Astrocyte of the spinal cord (primary cell): ENCODE results near the gene WNT5B.

ENCODE experiments used
- DNase-seq: peaks from one replicate; pipeline ENCODE4 v3.0.0; 2011; ENCODE audit warnings: low read depth, low spot score
- H3K4me3 ChIP-seq: 2 replicates; pipeline ENCODE4 v1.5.1; 2011; ENCODE audit warnings: low read depth, mild to moderate bottlenecking, low read length, moderate library complexity
- in situ Hi-C: cut with HindIII; loops from 2 replicates; pipeline ENCODE4 v1.10.0; 2017; ENCODE audit warnings: low sequenced_read_pairs
- TF ChIP-seq, protein P1 (sequence below): IDR thresholded peaks from 2 replicates; pipeline ENCODE4 v1.5.1; 2012; ENCODE audit warnings: low read depth, mild to moderate bottlenecking, low read length, inconsistent platforms

WNT5B gene

DNA sequence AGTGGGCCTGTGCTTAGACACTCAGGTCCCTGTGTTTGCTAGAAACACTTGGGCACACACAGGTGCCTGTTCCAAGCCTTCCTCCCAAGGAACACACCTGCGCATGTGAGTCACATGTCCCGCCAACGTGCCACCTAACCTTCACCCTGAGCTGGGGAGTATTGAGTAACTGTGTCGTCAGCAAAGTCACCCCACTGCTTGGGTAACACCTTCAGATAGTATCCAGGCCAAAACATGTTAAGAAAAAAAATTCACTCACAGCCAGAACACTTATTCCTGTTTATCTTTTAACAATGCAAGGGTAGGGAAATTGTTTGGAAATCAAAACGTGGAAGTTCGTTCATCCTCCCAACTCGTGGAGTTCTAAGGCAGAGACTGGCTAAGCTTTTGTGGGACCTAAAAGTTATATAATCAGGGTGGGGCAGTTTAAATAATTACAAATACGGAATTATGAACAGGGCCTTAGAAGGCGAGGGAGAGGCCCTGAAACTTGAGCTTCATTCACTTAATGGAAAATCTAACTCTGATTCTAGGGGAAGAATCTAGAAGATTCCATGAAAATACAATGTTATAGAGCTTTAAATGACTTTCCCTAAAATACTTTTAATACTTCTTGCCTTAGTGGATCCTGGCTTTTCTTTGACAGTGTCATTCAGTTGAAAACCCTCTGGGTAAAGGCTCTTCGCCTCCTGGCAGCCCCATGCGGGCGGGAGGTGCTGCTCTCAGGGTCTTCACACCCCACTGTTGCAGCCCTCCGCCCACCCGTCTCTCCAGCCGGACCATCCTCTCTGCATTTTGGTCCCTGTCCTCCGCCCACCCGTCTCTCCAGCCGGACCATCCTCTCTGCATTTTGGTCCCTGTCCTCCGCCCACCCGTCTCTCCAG, 31.5 kb downstream of the WNT5B start:
- TF ChIP-seq, protein P1, sequence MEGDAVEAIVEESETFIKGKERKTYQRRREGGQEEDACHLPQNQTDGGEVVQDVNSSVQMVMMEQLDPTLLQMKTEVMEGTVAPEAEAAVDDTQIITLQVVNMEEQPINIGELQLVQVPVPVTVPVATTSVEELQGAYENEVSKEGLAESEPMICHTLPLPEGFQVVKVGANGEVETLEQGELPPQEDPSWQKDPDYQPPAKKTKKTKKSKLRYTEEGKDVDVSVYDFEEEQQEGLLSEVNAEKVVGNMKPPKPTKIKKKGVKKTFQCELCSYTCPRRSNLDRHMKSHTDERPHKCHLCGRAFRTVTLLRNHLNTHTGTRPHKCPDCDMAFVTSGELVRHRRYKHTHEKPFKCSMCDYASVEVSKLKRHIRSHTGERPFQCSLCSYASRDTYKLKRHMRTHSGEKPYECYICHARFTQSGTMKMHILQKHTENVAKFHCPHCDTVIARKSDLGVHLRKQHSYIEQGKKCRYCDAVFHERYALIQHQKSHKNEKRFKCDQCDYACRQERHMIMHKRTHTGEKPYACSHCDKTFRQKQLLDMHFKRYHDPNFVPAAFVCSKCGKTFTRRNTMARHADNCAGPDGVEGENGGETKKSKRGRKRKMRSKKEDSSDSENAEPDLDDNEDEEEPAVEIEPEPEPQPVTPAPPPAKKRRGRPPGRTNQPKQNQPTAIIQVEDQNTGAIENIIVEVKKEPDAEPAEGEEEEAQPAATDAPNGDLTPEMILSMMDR = no peak
- DNase-seq = no peak
- H3K4me3 ChIP-seq = no peak overlapping the region
- in situ Hi-C loops = no loop called here

DNA sequence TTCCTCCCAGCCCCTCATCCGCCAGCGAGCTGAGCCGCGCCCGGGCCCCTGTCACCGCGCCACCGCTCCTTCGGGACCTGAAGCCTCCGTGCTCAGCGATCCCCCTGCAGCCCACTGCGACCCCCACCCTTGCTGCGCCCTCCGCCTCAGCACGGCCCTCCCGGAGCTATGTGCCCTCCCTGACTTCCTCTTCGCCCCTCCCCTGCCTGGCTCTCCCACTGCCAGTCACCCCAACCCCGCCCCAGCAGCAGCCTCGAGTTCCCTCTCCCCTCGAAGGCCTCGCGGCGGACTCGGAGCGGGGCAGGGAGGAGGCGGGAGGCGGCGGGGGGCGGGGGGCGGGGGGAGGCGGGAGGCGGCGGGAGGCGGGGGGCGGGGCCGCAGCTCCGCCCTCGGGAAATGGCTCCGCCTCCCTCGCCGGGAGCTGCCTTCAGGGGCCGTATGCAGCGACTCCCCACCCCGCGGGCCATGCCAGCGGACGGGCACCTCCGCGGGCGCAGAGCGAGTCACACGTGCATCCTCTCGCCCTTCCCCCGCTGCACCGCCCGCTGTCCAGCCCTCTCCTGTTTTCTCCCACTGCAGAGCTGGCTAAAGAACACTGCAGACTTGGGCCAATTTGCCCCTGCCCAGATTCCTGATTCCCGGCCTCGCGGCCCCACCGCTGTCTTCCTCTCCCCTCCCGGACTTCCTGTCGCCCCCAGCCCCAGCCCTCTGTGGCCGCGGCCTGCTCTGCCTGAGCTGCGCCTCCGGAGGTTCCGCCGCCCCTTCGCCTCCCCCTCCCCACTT, 32.7 kb downstream of the WNT5B start:
- in situ Hi-C loops = no loop called here
- TF ChIP-seq, protein P1 = no peak
- peak overlapping the region; percentile 49 for H3K4me3 ChIP-seq
- peak; percentile 89 for DNase-seq

DNA sequence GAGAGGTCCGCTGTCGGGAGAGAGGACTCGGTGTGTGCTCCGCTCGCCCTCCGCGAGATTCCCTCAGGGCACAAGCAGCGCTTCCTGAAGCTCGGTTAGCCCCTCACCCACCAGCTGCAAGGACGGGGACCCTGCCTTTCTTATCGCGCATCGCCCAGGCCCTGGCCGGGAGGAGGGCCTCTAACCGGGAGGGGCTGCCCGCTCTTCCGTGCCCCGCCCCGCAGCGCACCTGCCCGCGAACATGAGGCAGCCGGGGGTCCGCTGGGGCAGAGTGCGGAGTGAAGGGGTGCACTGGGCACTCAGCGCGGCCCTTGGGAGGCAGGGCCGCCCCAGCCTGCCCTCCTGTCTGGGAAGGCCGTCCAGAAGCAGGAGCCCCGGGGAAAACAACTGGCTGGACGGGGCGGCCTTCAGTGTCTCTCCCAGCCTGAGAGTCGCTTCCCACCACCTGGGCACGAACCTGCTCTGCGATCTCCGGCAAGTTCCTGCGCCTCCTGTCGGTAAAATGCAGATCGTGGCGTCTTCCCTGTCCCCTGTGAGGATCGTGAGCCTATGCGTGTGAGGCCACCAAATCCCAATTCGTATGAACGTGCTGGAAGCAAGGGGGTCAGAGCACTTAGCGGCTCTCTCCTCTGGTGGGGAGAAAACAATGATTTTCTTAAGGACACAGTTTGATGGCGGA, 33.9 kb downstream of the WNT5B start:
- peak; percentile 18 for DNase-seq
- TF ChIP-seq, protein P1 = peak; percentile 37
- in situ Hi-C loops = no loop called here
- H3K4me3 ChIP-seq = no peak overlapping the region

DNA sequence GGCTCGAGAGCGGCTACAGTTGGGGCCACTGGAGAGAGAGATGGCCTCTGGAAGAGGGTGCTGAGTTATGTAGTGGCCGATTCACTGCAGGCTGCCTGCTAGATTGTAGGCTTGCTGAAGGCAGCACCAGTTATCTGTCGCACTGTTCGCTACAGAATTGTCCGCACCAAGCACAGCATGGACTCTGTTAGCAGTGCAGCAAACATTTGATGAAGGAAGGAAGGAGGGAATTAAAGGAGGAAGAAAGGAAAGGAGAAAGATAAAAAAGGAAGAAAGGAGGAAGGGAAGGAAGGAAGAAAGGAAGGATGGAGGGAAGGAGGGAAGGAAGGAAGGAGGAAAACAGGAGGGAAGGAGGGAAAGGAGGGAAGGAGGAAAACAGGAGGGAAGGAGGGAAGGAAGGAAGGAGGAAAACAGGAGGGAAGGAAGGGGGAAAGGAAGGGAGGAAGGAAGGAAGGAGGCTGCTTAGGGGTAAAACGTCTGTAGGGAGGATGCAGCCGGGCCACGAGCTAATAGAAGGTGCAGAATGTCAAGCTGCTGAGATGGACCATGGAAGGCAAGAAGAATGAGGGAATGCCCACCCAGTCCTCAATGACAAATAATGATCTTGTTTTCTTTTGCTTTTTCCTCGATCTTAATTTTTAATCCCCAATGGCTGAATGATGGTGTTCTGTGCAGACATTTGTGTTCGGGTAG, 34.6 kb downstream of the WNT5B start:
- no peak overlapping the region for H3K4me3 ChIP-seq
- in situ Hi-C loops = no loop called here
- DNase-seq = no peak
- TF ChIP-seq, protein P1 = no peak

DNA sequence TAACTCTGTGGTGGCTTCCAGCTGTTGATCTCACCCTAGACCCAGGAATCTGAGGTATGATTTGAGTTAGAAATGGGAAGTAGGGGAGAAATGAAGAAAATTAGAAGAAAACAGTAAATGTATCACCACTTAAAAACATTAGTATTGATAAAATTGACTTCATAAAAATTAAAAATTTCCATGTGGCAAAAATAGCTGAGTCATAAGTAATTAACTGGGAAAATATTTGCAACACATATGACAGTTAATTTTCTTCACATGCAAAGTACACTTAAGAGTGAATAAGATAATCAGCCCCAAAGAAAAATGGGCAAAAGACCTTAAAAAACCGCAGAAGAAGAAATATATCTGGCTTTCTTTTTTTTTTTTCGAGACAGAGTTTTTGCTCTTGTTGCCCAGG, 36.3 kb downstream of the WNT5B start:
- in situ Hi-C loops = no loop called here
- no peak overlapping the region for H3K4me3 ChIP-seq
- TF ChIP-seq, protein P1 = no peak
- DNase-seq = no peak

DNA sequence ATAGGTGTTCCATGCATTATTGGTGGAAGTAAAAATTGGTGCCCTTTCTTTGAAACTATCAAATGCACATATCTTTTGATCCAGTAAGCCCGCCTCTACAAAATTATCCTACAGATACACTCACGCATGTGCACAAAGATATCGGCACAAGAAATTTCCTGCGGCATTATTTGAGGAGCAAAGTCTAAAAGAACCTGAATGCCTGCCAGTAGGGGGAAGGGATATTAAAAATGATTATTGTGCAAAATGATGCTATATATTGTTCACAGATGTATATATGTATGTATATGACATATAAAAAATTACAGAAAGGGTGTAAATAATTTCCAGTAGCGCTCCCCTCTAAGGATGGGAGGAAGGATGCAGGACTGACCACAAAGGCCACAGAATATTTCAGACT, 37.2 kb downstream of the WNT5B start:
- in situ Hi-C loops = no loop called here
- no peak for DNase-seq
- TF ChIP-seq, protein P1 = no peak
- no peak overlapping the region for H3K4me3 ChIP-seq
